Heart left ventricle (tissue), 16 donors: ENCODE data around the gene NTRK3. TPM values are rescaled to one million over a fixed set of nuclear protein-coding genes. Genes with fewer than 3 reads are reported as not detected.

ENCODE experiments used
- ATAC-seq, 4 donors: fragments of 200-7000 bp; cut with Tn5 transposase; one replicate each; pipeline ENCODE4 v1.9.1; 2020 to 2022; ENCODE audit warnings: moderate library complexity in 4 of 4, mild to moderate bottlenecking in 3 of 4, moderate number of reproducible peaks in 1 of 4
- DNase-seq, 5 donors: peaks; one replicate each; pipeline ENCODE4 v3.0.0-alpha.2; 2020
- H3K27ac ChIP-seq, 12 donors: fragments of 200-600 bp; sonication (generic) in 4 of 12; one replicate each; pipeline versions ENCODE4 v1.5.0 to v1.8.0; 2016 to 2022; ENCODE audit warnings: mild to moderate bottlenecking in 2 of 12
- H3K27me3 ChIP-seq, 9 donors: fragments of 200-600 bp; sonication (generic) in 2 of 9; one replicate each; pipeline versions ENCODE4 v1.5.1 to v1.8.0; 2016 to 2022; ENCODE audit warnings: mild to moderate bottlenecking in 3 of 9
- H3K36me3 ChIP-seq, 9 donors: fragments of 200-600 bp; sonication (generic) in 2 of 9; one replicate each; pipeline versions ENCODE4 v1.5.0 to v1.8.0; 2018 to 2022; ENCODE audit warnings: mild to moderate bottlenecking in 2 of 9
- H3K4me1 ChIP-seq, 12 donors: fragments of 200-600 bp; sonication (generic) in 4 of 12; one replicate each; pipeline versions ENCODE4 v1.5.0 to v1.8.0; 2016 to 2022; ENCODE audit warnings: mild to moderate bottlenecking in 3 of 12
- H3K4me3 ChIP-seq, 12 donors: fragments of 200-600 bp; sonication (generic) in 4 of 12; one replicate each; pipeline versions ENCODE4 v1.5.0 to v1.8.0; 2017 to 2022; ENCODE audit warnings: mild to moderate bottlenecking in 9 of 12, moderate library complexity in 4 of 12
- H3K9me3 ChIP-seq, 12 donors: fragments of 200-600 bp; sonication (generic) in 4 of 12; one replicate each; pipeline versions ENCODE4 v1.5.0 to v1.8.0; 2016 to 2022; ENCODE audit warnings: mild to moderate bottlenecking in 1 of 12
- POLR2A ChIP-seq, 2 donors: fragments of 450-650 bp; IDR thresholded peaks; one replicate each; pipeline ENCODE4 v1.6.1; 2017; ENCODE audit warnings: antibody characterized with exemption in 2 of 2, mild to moderate bottlenecking in 2 of 2, moderate library complexity in 2 of 2
- WGBS, 4 donors: extraction: QIAGEN DNeasy Blood & Tissue Kit in 2 of 4; methylation state at CpG; one replicate each; pipeline versions ENCODE4 v1.1.5 to v1.1.7; 2013 to 2018; 5-methylcytosine and 5-hydroxymethylcytosine counted together
- intact Hi-C, 10 donors: fragments of 100-400 bp; cut with DNase I; formaldehyde crosslinking; loops; one replicate each; pipeline versions ENCODE4 v1.11.1 to v1.14.2; 2022
- polyA plus RNA-seq, 2 donors: library from polyadenylated mRNA; stranded (reverse); fragments of 200-250 nt; gene quantifications; one replicate each; pipeline ENCODE4 v1.2.3, GENCODE V29; 2013
- total RNA-seq, 9 donors: library from RNA; depleted of rRNA in 2 of 9; stranded (reverse); fragments of >200 nt in 2 of 9; fragmentation: NEBNext Ultra II Directional in 3 of 9; extraction: Animal tissue kit (Norgen Biotek cat#: 25700) in 3 of 9; gene quantifications; one replicate each; pipeline versions ENCODE4 v1.1.0 to v1.2.4, GENCODE V29; 2016 to 2023
- TF ChIP-seq, protein P1 (sequence below), 12 donors: fragments of 200-600 bp; sonication (generic) in 4 of 12; IDR thresholded peaks; one replicate each; pipeline versions ENCODE4 v1.5.0 to v1.8.0; 2018 to 2022; ENCODE audit warnings: antibody characterized with exemption in 12 of 12, mild to moderate bottlenecking in 5 of 12
- donor health status: ischemic (EF 13 %, LVEDD 7.1; RV severe dilation, severe dysfunction).
- donor health status: healthy with polysubstance abuse.
- donor health status: DM: no; HTN: yes; CAD: no.
- donor health status: DM: no; HTN: no; CAD: no.
- donor health status: ischemic (EF 25% LVEDD 6.9; RV normal size, moderate dysfunction).
- donor health status: ischemic (EF 25% LVEDD 5.7; RV mildly dilated, moderate dysfunction).
- donor health status: healthy.
- donor health status: DM: yes; HTN: yes; CAD: no.
- donor health status: ischemic (EF 35%, LVEDD 5.7; RV mildly dilated, moderate dysfunction).
- donor health status: nonischemic (EF 11% LVEDD 7.7; RV severe dilation, severe dysfunction).
- donor health status: DM: yes; HTN: yes; CAD: no.
- donor health status: PGD.
- donor health status: ischemic (EF 29% LVEDD 5.4; RV normal size, mild dysfunction).
- donor health status: nonischemic (EF 23%, LVEDD 6.1; RV moderate dilation, normal function).

The NTRK3 gene
- total and polyA plus RNA-seq, 11 donors: 0.53 to 6.8 (median 2.0) TPM

- Histone ChIP-seq H3K4me1 (no peaks in the 10 kb centered on the region), H3K36me3 (no peaks in the 10 kb centered on the region), H3K4me3 (no peak overlapping the region), H3K27ac (no peak overlapping the region), H3K9me3 (no peaks in the 10 kb centered on the region), H3K27me3 (no peaks in the 10 kb centered on the region)
- WGBS, 4 donors: 74 to 87% (median 85%) methylated on average over 1 of the region's 1 CpG
- no peak for ATAC-seq
- no peak for TF ChIP-seq POLR2A (IDR thresholded peaks at IDR 0.05)
- TF ChIP-seq, protein P1, sequence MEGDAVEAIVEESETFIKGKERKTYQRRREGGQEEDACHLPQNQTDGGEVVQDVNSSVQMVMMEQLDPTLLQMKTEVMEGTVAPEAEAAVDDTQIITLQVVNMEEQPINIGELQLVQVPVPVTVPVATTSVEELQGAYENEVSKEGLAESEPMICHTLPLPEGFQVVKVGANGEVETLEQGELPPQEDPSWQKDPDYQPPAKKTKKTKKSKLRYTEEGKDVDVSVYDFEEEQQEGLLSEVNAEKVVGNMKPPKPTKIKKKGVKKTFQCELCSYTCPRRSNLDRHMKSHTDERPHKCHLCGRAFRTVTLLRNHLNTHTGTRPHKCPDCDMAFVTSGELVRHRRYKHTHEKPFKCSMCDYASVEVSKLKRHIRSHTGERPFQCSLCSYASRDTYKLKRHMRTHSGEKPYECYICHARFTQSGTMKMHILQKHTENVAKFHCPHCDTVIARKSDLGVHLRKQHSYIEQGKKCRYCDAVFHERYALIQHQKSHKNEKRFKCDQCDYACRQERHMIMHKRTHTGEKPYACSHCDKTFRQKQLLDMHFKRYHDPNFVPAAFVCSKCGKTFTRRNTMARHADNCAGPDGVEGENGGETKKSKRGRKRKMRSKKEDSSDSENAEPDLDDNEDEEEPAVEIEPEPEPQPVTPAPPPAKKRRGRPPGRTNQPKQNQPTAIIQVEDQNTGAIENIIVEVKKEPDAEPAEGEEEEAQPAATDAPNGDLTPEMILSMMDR (IDR thresholded peaks at IDR 0.05): no peak
- intact Hi-C loops: loop anchor here in 2 of 10 donors (5.0 to 10.0 kb wide), 3 partner anchors 64 to 1397 kb away; no protein-coding TSS in a partner anchor
- no peak for DNase-seq
Measured at GRCh38 chr15:88018869-88019641, 237.5 kb downstream of the NTRK3 start.

GRCh38 chr15:88017753-88018152, 238.8 kb downstream of the NTRK3 start:
- Histone ChIP-seq H3K27me3 (no peaks in the 10 kb centered on the region), H3K27ac (no peak overlapping the region), H3K4me3 (no peak overlapping the region), H3K9me3 (no peaks in the 10 kb centered on the region), H3K36me3 (no peaks in the 10 kb centered on the region), H3K4me1 (no peaks in the 10 kb centered on the region)
- TF ChIP-seq, protein P1 (IDR thresholded peaks at IDR 0.05): no peak
- TF ChIP-seq POLR2A (IDR thresholded peaks at IDR 0.05): no peak
- 94 to 96% (median 94%) methylated on average over 4 of the region's 4 CpGs for WGBS, 4 donors
- ATAC-seq: no peak
- DNase-seq: no peak
- intact Hi-C loops: loop anchor here in 2 of 10 donors (5.0 to 10.0 kb wide), 3 partner anchors 63 to 1395 kb away; no protein-coding TSS in a partner anchor

DNA sequence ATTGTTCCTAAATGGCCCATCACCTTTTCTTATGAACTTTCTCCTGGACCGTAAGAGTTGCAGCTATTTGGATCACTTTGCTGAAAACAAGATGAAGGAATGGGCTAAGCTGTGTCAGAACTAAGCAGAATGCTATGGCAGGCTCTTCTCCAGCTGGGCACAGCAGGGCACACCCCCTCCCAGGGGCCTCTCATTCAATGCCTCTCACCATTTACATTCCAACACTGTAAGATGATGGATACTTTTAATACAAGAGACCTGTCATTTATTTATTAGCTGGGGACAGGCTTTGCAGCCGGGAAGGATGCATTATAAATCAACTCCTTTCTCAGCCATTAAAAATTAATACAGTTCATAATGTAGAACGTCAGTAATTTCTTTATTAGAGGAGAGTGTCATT, 240.1 kb downstream of the NTRK3 start:
- intact Hi-C loops: loop anchor here in 2 of 10 donors (5.0 to 10.0 kb wide), 3 partner anchors 62 to 1394 kb away; no protein-coding TSS in a partner anchor
- WGBS, 4 donors: 64 to 75% (median 74%) methylated on average over 3 of the region's 3 CpGs

More for the DNA sequence above, 240.1 kb downstream of the NTRK3 start:
- Histone ChIP-seq H3K4me1 (peaks cover 0 to 8% (median 0%) of the 10 kb centered on the region in 12 donors), H3K9me3 (no peaks in the 10 kb centered on the region), H3K4me3 (no peak overlapping the region), H3K36me3 (no peaks in the 10 kb centered on the region), H3K27ac (no peak overlapping the region), H3K27me3 (no peaks in the 10 kb centered on the region)
- ATAC-seq (no peak), DNase-seq (no peak)
- TF ChIP-seq, protein P1 (IDR thresholded peaks at IDR 0.05): no peak
- TF ChIP-seq POLR2A (IDR thresholded peaks at IDR 0.05): no peak
